Measurements from ENCODE around the gene ATP1A2.

GRCh38 chr1:160139840-160140239, 24.3 kb downstream of the ATP1A2 start:
- TF ChIP-seq GATA2 (IDR thresholded peaks at IDR 0.05; ENCODE audit: low read depth, low read length) (no peak), GATA3 (IDR thresholded peaks at IDR 0.05; ENCODE audit: low read depth, low read length) (no peak)

Measured in SH-SY5Y (cell line).